NT2/D1 (cell line): ENCODE measurements around the gene HK1.

Experiments used
- SUZ12 ChIP-seq: IDR thresholded peaks from 2 replicates; pipeline ENCODE4 v1.6.1; 2011; ENCODE audit not compliant: insufficient read length, insufficient read depth; ENCODE audit errors: extremely low read depth
- YY1 ChIP-seq: IDR thresholded peaks from 2 replicates; pipeline ENCODE4 v1.6.1; 2011; ENCODE audit not compliant: insufficient read length, insufficient read depth
- ZNF274 ChIP-seq: IDR thresholded peaks from 2 replicates; pipeline ENCODE4 v1.6.1; 2011; ENCODE audit warnings: mild to moderate bottlenecking, low read depth, low read length

DNA sequence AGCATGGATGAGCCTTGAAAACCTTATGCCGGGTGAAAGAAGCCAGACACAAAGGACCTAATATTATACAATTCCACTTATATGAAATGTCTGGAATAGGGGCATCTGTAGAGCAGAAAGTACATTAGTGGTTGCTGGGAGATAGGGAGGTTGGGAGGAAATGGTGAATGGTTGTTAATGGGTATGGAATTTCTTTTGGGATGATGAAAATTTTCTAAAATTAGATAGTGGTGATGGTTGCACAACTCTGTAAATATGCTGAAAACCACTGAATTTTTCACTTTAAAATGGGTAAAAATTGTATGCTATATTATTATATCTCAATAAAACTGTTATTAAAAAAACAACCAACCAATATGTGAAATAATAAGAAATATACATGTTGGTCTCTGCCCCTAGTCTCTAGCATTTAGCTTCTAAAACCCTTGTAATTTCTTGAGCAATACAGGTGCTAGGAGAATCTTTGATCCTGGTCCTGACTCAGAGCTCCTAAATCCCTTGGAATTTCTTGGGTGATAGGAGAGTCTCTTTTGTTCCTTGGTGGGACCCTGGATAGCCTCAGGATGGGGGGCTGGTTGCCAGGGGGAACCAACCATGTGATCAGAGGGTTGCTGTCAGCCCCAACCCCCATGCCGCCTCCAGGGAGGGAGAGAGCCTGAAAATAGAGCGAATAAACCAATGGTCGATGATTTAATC, 74.4 kb downstream of the HK1 start:
- TF ChIP-seq YY1 (no peak), ZNF274 (no peak), SUZ12 (no peak)
